A549 (cell line): ENCODE measurements around the gene CALU. TPM values are rescaled to one million over a fixed set of nuclear protein-coding genes. Genes with fewer than 3 reads are reported as not detected.

ENCODE experiments used
- ATAC-seq, 2 experiments: fragments of 200-7000 bp in 1 of 2; fragments of >200 bp in 1 of 2; cut with Nextera tagmentation in 1 of 2; cut with Tn5 transposase in 1 of 2; 3 replicates each; pipeline versions ENCODE4 v1.8.0 to v1.9.1; 2018 to 2020; ENCODE audit warnings: mild to moderate bottlenecking in 1 of 2, moderate library complexity in 1 of 2
- CTCF ChIA-PET: fragments of 300-600 bp; sonication (Branson Sonifier 250); formaldehyde crosslinking; extraction: SDS; loops from one replicate; lab custom pipeline; 2021; ENCODE audit warnings: antibody characterized with exemption, inconsistent platforms; lab: Yijun Ruan, JAX
- POLR2A ChIA-PET: fragments of 350-600 bp; formaldehyde crosslinking; extraction: SDS; loops from one replicate; lab custom pipeline; 2021; ENCODE audit warnings: antibody characterized with exemption, inconsistent platforms; lab: Yijun Ruan, JAX
- DNase-seq, 2 experiments: peaks; one replicate each; pipeline versions ENCODE4 v3.0.0 to v3.0.0-alpha.2; 2011 to 2016; ENCODE audit warnings: low read depth in 1 of 2, low spot score in 1 of 2
- FAIRE-seq: peaks from 2 replicates; lab custom pipeline; 2011; peaks lifted over from hg19 to GRCh38; lab: Jason Lieb, UNC
- H3K27ac ChIP-seq, 2 experiments: fragments of >200 bp; sonication (Bioruptor Twin); formaldehyde crosslinking; 3 replicates each; pipeline ENCODE4 v1.5.1; 2016 to 2017
- H3K4me1 ChIP-seq: fragments of >200 bp; sonication (Bioruptor Twin); formaldehyde crosslinking; 3 replicates; pipeline ENCODE4 v1.6.1; 2016
- H3K4me2 ChIP-seq: fragments of >200 bp; sonication (Bioruptor Twin); formaldehyde crosslinking; 3 replicates; pipeline ENCODE4 v1.6.1; 2016
- H3K4me3 ChIP-seq: fragments of >200 bp; sonication (Bioruptor Twin); formaldehyde crosslinking; 3 replicates; pipeline ENCODE4 v1.5.1; 2016
- H3K9me3 ChIP-seq: fragments of >200 bp; sonication (Bioruptor Twin); formaldehyde crosslinking; 3 replicates; pipeline ENCODE4 v1.6.1; 2016
- BCL3 ChIP-seq: fragments of >200 bp; sonication (Bioruptor Twin); formaldehyde crosslinking; IDR thresholded peaks from 3 replicates; pipeline ENCODE4 v1.6.1; 2016
- BHLHE40 ChIP-seq: IDR thresholded peaks from 2 replicates; pipeline ENCODE4 v1.6.1; 2012; ENCODE audit warnings: low read depth, low read length, inconsistent platforms
- CEBPB ChIP-seq, 2 experiments: fragments of >200 bp in 1 of 2; sonication (Bioruptor Twin) in 1 of 2; formaldehyde crosslinking in 1 of 2; IDR thresholded peaks; 2 replicates each; pipeline ENCODE4 v1.6.1; 2012 to 2016
- CHD2 ChIP-seq: fragments of 150-350 bp; IDR thresholded peaks from 2 replicates; pipeline ENCODE4 v1.6.1; 2014; ENCODE audit warnings: low read length; ENCODE audit not compliant: partially characterized antibody
- CHD4 ChIP-seq: fragments of 200-600 bp; sonication (generic); IDR thresholded peaks from 2 replicates; pipeline ENCODE4 v1.6.1; 2016; ENCODE audit warnings: antibody characterized with exemption, mild to moderate bottlenecking, borderline replicate concordance
- ELK1 ChIP-seq: fragments of 150-350 bp; IDR thresholded peaks from 2 replicates; pipeline ENCODE4 v1.6.1; 2014; ENCODE audit warnings: low read depth, mild to moderate bottlenecking, low read length
- FOSL2 ChIP-seq, 2 experiments: fragments of 450-650 bp in 1 of 2; fragments of >200 bp in 1 of 2; sonication (Bioruptor Twin) in 1 of 2; formaldehyde crosslinking; IDR thresholded peaks; 2 replicates each; pipeline versions ENCODE4 v1.5.0 to v1.6.1; 2016 to 2020; ENCODE audit warnings: mild to moderate bottlenecking in 1 of 2, moderate library complexity in 1 of 2
- GATA3 ChIP-seq: IDR thresholded peaks from 2 replicates; pipeline ENCODE4 v1.6.1; 2012; ENCODE audit warnings: borderline replicate concordance
- HOXA7 ChIP-seq: fragments of 250-450 bp; sonication (Bioruptor Pico); IDR thresholded peaks from 2 replicates; pipeline ENCODE4 v1.5.0; 2020; ENCODE audit warnings: mild to moderate bottlenecking, moderate library complexity
- JUNB ChIP-seq: fragments of >200 bp; sonication (Bioruptor Twin); formaldehyde crosslinking; IDR thresholded peaks from 2 replicates; pipeline ENCODE4 v1.6.1; 2016
- KDM1A ChIP-seq: fragments of 200-600 bp; sonication (generic); IDR thresholded peaks from 2 replicates; pipeline ENCODE4 v1.6.1; 2016; ENCODE audit warnings: low read depth, mild to moderate bottlenecking
- KDM5A ChIP-seq: fragments of 200-600 bp; sonication (generic); IDR thresholded peaks from 2 replicates; pipeline ENCODE4 v1.6.1; 2016; ENCODE audit warnings: antibody characterized with exemption, mild to moderate bottlenecking
- MAFK ChIP-seq: fragments of 450-650 bp; IDR thresholded peaks from 2 replicates; pipeline ENCODE4 v1.6.1; 2014; ENCODE audit not compliant: partially characterized antibody
- MAX ChIP-seq: IDR thresholded peaks from 2 replicates; pipeline ENCODE4 v1.6.1; 2012
- NR3C1 ChIP-seq: fragments of >200 bp; sonication (Bioruptor Twin); formaldehyde crosslinking; IDR thresholded peaks from 3 replicates; pipeline ENCODE4 v1.6.1; 2017
- POLR2A ChIP-seq: IDR thresholded peaks from 2 replicates; pipeline ENCODE4 v1.6.1; 2012; ENCODE audit warnings: mild to moderate bottlenecking, low read length
- RARB ChIP-seq: fragments of 250-450 bp; sonication (Bioruptor Pico); IDR thresholded peaks from 2 replicates; pipeline ENCODE4 v1.8.0; 2021; ENCODE audit warnings: mild to moderate bottlenecking, moderate library complexity
- RCOR1 ChIP-seq: fragments of 150-350 bp; IDR thresholded peaks from 2 replicates; pipeline ENCODE4 v1.6.1; 2014; ENCODE audit warnings: antibody characterized with exemption, low read length, low read depth
- RFX5 ChIP-seq: fragments of 450-650 bp; IDR thresholded peaks from 2 replicates; pipeline ENCODE4 v1.7.1; 2014; ENCODE audit warnings: antibody characterized with exemption, mild to moderate bottlenecking, moderate library complexity
- TFCP2L1 ChIP-seq: fragments of 250-450 bp; sonication (Bioruptor Pico); IDR thresholded peaks from 2 replicates; pipeline ENCODE4 v1.5.0; 2021; ENCODE audit warnings: mild to moderate bottlenecking
- TP53 ChIP-seq: fragments of 250-450 bp; sonication (Bioruptor Pico); IDR thresholded peaks from 2 replicates; pipeline ENCODE4 v1.5.0; 2021; ENCODE audit warnings: mild to moderate bottlenecking, moderate library complexity
- USF2 ChIP-seq: fragments of 450-650 bp; IDR thresholded peaks from 2 replicates; pipeline ENCODE4 v1.6.1; 2014; ENCODE audit warnings: antibody characterized with exemption
- ZFP36 ChIP-seq: fragments of 450-650 bp; IDR thresholded peaks from 2 replicates; pipeline ENCODE4 v1.6.1; 2014; ENCODE audit warnings: borderline replicate concordance; ENCODE audit not compliant: partially characterized antibody
- ZSCAN20 ChIP-seq: fragments of 250-450 bp; sonication (Bioruptor Pico); IDR thresholded peaks from 2 replicates; pipeline ENCODE4 v1.8.0; 2022; ENCODE audit warnings: mild to moderate bottlenecking, moderate library complexity
- WGBS: methylation state at CpG from one replicate; pipeline ENCODE4 v1.1.6; 2017; ENCODE audit errors: missing lambda C conversion rate; 5-methylcytosine and 5-hydroxymethylcytosine counted together
- polyA plus RNA-seq, 4 experiments: library from polyadenylated mRNA; depleted of rRNA in 3 of 4; stranded (reverse); fragments of >200 nt; fragmentation: RNase III in 1 of 4; extraction: RNeasy Plus Mini Kit Qiagen cat#74134 plus additional on column Dnase treatment in 1 of 4; gene quantifications; 2 replicates in 3 of 4; 3 replicates in 1 of 4; pipeline ENCODE4 v1.2.3, GENCODE V29; 2011 to 2017

Gene CALU
- polyA plus RNA-seq, 2 of the 4 experiments (the other 2 are of a cell fraction), result 192 to 233 TPM

GRCh38 chr7:128733278-128733645 lies 5.9 kb upstream of the CALU start:
- CTCF ChIA-PET, result no interaction called here
- WGBS, result 18% methylated on average over 2 of the region's 2 CpGs
- ATAC-seq (no peak), DNase-seq (no peak)
- H3K4me1 ChIP-seq, result peaks cover 6% of the 10 kb centered on the region
- no peak overlapping the region for H3K27ac ChIP-seq
- no peak overlapping the region for H3K4me3 ChIP-seq
- no peak overlapping the region for H3K4me2 ChIP-seq
- TF ChIP-seq MAFK, result peak; percentile 54
- TF ChIP-seq KDM1A, result no peak
- TF ChIP-seq, all 56 proteins: peak for 1
- no peaks in the 10 kb centered on the region for H3K9me3 ChIP-seq
- POLR2A ChIA-PET, result no interaction called here
- FAIRE-seq, result no peak

- no peak overlapping the region for H3K4me2 ChIP-seq
- H3K4me1 ChIP-seq, result peaks cover 10% of the 10 kb centered on the region
- no peak for ATAC-seq
- no peaks in the 10 kb centered on the region for H3K9me3 ChIP-seq
- 91% methylated on average over 1 of the region's 1 CpG for WGBS
- ChIA-PET POLR2A (no interaction called here), CTCF (interaction anchor here (0.9 to 2.4 kb wide), 4 partner anchors 8 to 61 kb away, joined by 3 to 5 read pairs (median 4); no protein-coding TSS in a partner anchor)
- FAIRE-seq, result no peak
- TF ChIP-seq TFCP2L1 (CRISPR knock-in tag) (no peak), CEBPB (IDR thresholded peaks at IDR 0.05) (no peak), KDM5A (no peak), ZSCAN20 (no peak), ZFP36 (no peak), TP53 (CRISPR knock-in tag) (no peak), NR3C1 (no peak), POLR2A (no peak), ELK1 (no peak)
- no peak overlapping the region for H3K27ac ChIP-seq
- H3K4me3 ChIP-seq, result no peak overlapping the region
- no peak for DNase-seq
Observed at GRCh38 chr7:128734890-128735289, 4.3 kb upstream of the CALU start.

GRCh38 chr7:128735436-128735835 lies 3.7 kb upstream of the CALU start:
- no peak for FAIRE-seq
- WGBS, result 74% methylated on average over 5 of the region's 5 CpGs

More at GRCh38 chr7:128735436-128735835, 3.7 kb upstream of the CALU start:
- no peak for ATAC-seq
- H3K4me1 ChIP-seq, result peaks cover 11% of the 10 kb centered on the region
- POLR2A ChIA-PET, result no interaction called here
- no peaks in the 10 kb centered on the region for H3K9me3 ChIP-seq
- H3K4me2 ChIP-seq, result no peak overlapping the region
- H3K4me3 ChIP-seq, result no peak overlapping the region
- TF ChIP-seq CEBPB (IDR thresholded peaks at IDR 0.05) (no peak), NR3C1 (no peak), USF2 (no peak), RCOR1 (no peak), KDM1A (no peak), BCL3 (no peak), RFX5 (no peak), CHD2 (no peak), JUNB (no peak), GATA3 (no peak), RARB (CRISPR knock-in tag) (no peak), FOSL2 (IDR thresholded peaks at IDR 0.05) (no peak), FOSL2 (CRISPR knock-in tag; IDR thresholded peaks at IDR 0.05) (no peak), MAX (no peak), HOXA7 (no peak), CHD4 (no peak), BHLHE40 (no peak)
- TF ChIP-seq, all 56 proteins: peak for 0
- DNase-seq, result no peak
- CTCF ChIA-PET, result interaction anchor here (0.9 to 2.4 kb wide), 2 partner anchors 9 to 13 kb away, joined by 4 to 5 read pairs; no protein-coding TSS in a partner anchor
- H3K27ac ChIP-seq, result no peak overlapping the region
